ENCODE data around the gene UBN1. TPM values are rescaled to one million over a fixed set of nuclear protein-coding genes. Genes with fewer than 3 reads are reported as not detected.
"Not testable (repeated sequence)": the region's sequence is repeated elsewhere in the genome, so short reads cannot be mapped to it uniquely, and the experiment has no call there.

The UBN1 gene
- total RNA-seq, 1 donor from 2014 or later: 36.9 TPM

- peaks cover 6% of the 10 kb centered on the region for H3K9me3 Mint-ChIP-seq
- H3K4me1 Mint-ChIP-seq: no peaks in the 10 kb centered on the region
- intact Hi-C loops (cut with micrococcal nuclease): no loop called here
- no peak overlapping the region for H3K27ac Mint-ChIP-seq
- H3K27me3 Mint-ChIP-seq: no peaks in the 10 kb centered on the region
- H3K4me3 Mint-ChIP-seq: no peak overlapping the region
- DNase-seq: no peak
- H3K36me3 Mint-ChIP-seq (ENCODE audit: low read depth): no peaks in the 10 kb centered on the region
Measured at GRCh38 chr16:4924593-4925292, 77.5 kb downstream of the UBN1 start.

DNA sequence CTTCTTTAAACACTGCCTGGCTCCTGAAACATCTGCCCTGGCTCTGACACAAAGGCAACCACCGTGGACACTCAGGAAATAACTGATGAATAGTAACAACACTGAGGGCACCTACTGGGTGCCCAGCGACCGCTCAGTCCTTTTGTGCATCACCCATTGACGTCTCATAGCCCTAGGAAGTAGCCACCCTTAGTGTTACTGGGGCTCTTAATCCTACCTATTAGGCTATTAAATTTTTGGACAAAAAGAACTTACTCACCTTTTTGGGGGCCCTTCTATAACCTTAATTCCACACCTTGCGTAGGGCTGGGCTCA, 78.0 kb downstream of the UBN1 start:
- no peak overlapping the region for H3K27ac Mint-ChIP-seq
- no peaks in the 10 kb centered on the region for H3K27me3 Mint-ChIP-seq
- no peaks in the 10 kb centered on the region for H3K36me3 Mint-ChIP-seq (ENCODE audit: low read depth)
- H3K9me3 Mint-ChIP-seq: peaks cover 6% of the 10 kb centered on the region
- intact Hi-C loops (cut with micrococcal nuclease): no loop called here
- DNase-seq: no peak
- no peaks in the 10 kb centered on the region for H3K4me1 Mint-ChIP-seq
- no peak overlapping the region for H3K4me3 Mint-ChIP-seq

GRCh38 chr16:4925791-4926190, 78.5 kb downstream of the UBN1 start:
- Mint-ChIP-seq H3K36me3 (ENCODE audit: low read depth) (no peaks in the 10 kb centered on the region), H3K27ac (no peak overlapping the region), H3K27me3 (no peaks in the 10 kb centered on the region), H3K9me3 (peaks cover 6% of the 10 kb centered on the region), H3K4me3 (no peak overlapping the region), H3K4me1 (no peaks in the 10 kb centered on the region)
- DNase-seq: no peak
- intact Hi-C loops (cut with micrococcal nuclease): no loop called here

DNA sequence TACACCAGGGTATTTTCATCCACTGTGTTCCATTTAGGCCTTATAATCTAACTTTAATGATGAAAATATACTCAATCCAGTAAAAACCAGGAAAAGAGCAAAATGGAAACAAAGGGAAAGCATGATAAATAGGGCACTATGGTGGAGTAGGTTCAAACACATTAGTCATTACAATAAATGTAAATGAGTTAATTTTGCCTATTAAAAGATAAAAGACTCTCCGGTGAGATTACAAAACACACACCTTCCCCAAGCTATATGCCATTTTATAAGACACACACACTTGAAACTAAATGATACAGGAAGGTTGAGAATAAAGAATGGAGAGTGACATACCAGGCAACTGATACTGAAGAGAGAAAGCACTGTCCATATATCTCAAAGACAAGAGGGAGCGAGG, 79.6 kb downstream of the UBN1 start:
- Mint-ChIP-seq H3K27ac (no peak overlapping the region), H3K4me1 (no peaks in the 10 kb centered on the region), H3K36me3 (ENCODE audit: low read depth) (no peaks in the 10 kb centered on the region), H3K9me3 (peaks cover 6% of the 10 kb centered on the region), H3K4me3 (no peak overlapping the region), H3K27me3 (no peaks in the 10 kb centered on the region)
- no peak for DNase-seq
- intact Hi-C loops (cut with micrococcal nuclease): no loop called here

DNA sequence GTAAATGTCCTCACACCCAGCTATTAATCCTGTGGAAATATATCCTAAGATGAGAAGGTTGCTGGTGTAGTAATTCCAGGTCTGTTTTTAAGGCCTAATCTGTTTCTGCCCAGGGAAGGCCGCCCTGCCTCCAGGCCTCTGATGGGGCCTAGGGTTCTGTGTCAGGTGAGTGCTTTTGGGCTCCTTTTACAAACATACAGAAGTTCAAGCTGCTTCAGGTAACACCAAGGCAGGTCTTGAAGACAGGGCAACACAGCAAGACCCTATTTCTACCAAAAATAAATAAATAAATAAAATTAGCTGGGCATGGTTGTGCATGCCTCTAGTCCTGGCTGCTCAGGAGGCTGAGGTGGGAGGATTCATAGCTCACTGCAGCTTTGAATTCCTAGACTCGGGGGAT, 80.4 kb downstream of the UBN1 start:
- peaks cover 6% of the 10 kb centered on the region for H3K9me3 Mint-ChIP-seq

DNA sequence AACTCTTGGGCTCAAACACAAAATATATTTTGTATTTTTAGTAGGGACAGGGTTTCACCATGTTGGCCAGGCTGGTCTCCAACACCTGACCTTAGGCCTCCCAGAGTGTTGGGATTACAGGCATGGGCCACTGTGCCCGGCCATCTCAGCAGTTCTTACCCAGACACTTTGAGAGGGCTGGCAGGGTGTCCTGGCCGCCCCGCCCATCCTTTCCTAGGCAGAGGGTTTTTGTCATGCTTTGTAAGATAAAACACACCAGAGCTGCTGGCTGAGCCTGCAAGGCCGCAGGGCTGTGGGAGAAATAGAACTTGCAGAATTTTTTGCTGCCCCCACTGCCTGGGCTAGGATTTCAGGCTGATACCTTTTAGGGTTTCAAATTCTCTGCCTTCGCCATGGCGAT, 80.9 kb downstream of the UBN1 start:
- Mint-ChIP-seq H3K9me3 (peaks cover 6% of the 10 kb centered on the region), H3K4me3 (no peak overlapping the region), H3K36me3 (ENCODE audit: low read depth) (no peaks in the 10 kb centered on the region), H3K4me1 (no peaks in the 10 kb centered on the region), H3K27ac (no peak overlapping the region), H3K27me3 (no peaks in the 10 kb centered on the region)
- intact Hi-C loops (cut with micrococcal nuclease): no loop called here
- no peak for DNase-seq

More for the DNA sequence above, 80.4 kb downstream of the UBN1 start:
- Mint-ChIP-seq H3K4me1 (no peaks in the 10 kb centered on the region), H3K36me3 (ENCODE audit: low read depth) (no peaks in the 10 kb centered on the region), H3K27me3 (no peaks in the 10 kb centered on the region), H3K4me3 (no peak overlapping the region), H3K27ac (no peak overlapping the region)
- no peak for DNase-seq
- intact Hi-C loops (cut with micrococcal nuclease): no loop called here

GRCh38 chr16:4929619-4930018, 82.3 kb downstream of the UBN1 start:
- H3K4me3 Mint-ChIP-seq; H3K27ac Mint-ChIP-seq; H3K9me3 Mint-ChIP-seq; H3K27me3 Mint-ChIP-seq; H3K36me3 Mint-ChIP-seq (ENCODE audit: low read depth); DNase-seq; H3K4me1 Mint-ChIP-seq; intact Hi-C loops (cut with micrococcal nuclease): not testable (repeated sequence)

DNA sequence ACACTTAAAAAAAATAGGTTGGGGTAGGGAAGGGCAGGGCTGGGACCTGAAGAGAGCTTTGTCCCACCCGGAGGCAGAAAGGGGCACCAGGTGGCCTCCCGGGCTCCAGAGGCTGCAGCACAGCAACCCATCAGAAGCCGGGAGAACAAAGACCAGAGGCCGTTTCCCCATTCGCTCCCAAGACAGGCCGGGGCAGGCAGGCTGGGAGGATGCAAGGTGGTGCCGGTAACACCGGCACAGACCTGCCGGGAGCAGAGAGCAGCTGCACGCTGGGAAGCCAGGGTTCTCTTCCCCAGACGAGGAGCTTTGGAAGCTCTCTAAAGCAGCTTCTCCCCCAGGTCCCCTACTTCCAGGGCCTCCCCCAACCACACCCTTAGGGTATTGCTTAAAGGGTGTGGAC, 84.1 kb downstream of the UBN1 start:
- intact Hi-C loops (cut with micrococcal nuclease): no loop called here
- Mint-ChIP-seq H3K9me3 (peaks cover 6% of the 10 kb centered on the region), H3K36me3 (ENCODE audit: low read depth) (no peaks in the 10 kb centered on the region), H3K27ac (no peak overlapping the region), H3K4me1 (no peaks in the 10 kb centered on the region), H3K27me3 (peaks cover 10% of the 10 kb centered on the region), H3K4me3 (no peak overlapping the region)
- DNase-seq: no peak

Other genes starting within 250 kb of the UBN1 start
- gene UBALD1, start 232.6 kb upstream of the UBN1 start, total RNA-seq: 17.2 and 20.5 TPM in 2 replicates
- 103 and 108 TPM in 2 replicates for gene MGRN1, start 222.7 kb upstream of the UBN1 start, total RNA-seq
- 35.4 and 36.1 TPM in 2 replicates for gene NUDT16L1, start 153.9 kb upstream of the UBN1 start, total RNA-seq
- 21.8 and 22.3 TPM in 2 replicates for gene ANKS3, start 113.2 kb upstream of the UBN1 start, total RNA-seq
- gene DNAAF8, start 112.9 kb upstream of the UBN1 start, total RNA-seq: not detected in 2 replicates
- gene ZNF500, start 80.3 kb upstream of the UBN1 start, total RNA-seq: 15.0 and 16.1 TPM in 2 replicates
- not detected in 2 replicates for gene SEPTIN12, start 59.1 kb upstream of the UBN1 start, total RNA-seq
- gene SMIM22, start 52.1 kb upstream of the UBN1 start, total RNA-seq: not detected in 2 replicates
- 3.8 and 4.4 TPM in 2 replicates for gene ROGDI, start 44.8 kb upstream of the UBN1 start, total RNA-seq
- 109 and 119 TPM in 2 replicates for gene GLYR1, start 193 bp upstream of the UBN1 start, total RNA-seq
- not detected in 2 replicates for gene PPL, start 89.7 kb downstream of the UBN1 start, total RNA-seq
- not detected in 2 replicates for gene SEC14L5, start 110.8 kb downstream of the UBN1 start, total RNA-seq
- gene NAGPA, start 186.5 kb downstream of the UBN1 start, total RNA-seq: 10.6 and 11.4 TPM in 2 replicates
- not detected in 2 replicates for gene C16orf89, start 218.5 kb downstream of the UBN1 start, total RNA-seq
- gene ALG1, start 224.4 kb downstream of the UBN1 start, total RNA-seq: 36.1 and 37.1 TPM in 2 replicates